KOPT-K1 (cell line): ENCODE data around the gene PLEKHH2.
"Not testable (repeated sequence)": the region's sequence is repeated elsewhere in the genome, so short reads cannot be mapped to it uniquely, and the experiment has no call there.

Source experiments
- H3K27ac ChIP-seq: fragments of 200-600 bp; sonication (generic); 2 replicates; pipeline ENCODE4 v1.5.1; 2016; ENCODE audit warnings: antibody characterized with exemption, mild to moderate bottlenecking, low read depth, low read length; ENCODE audit not compliant: poor library complexity, severe bottlenecking
- H3K36me3 ChIP-seq: fragments of 200-600 bp; sonication (generic); 2 replicates; pipeline ENCODE4 v1.5.1; 2017; ENCODE audit warnings: antibody characterized with exemption, mild to moderate bottlenecking, low read length, moderate library complexity; ENCODE audit not compliant: insufficient read depth
- H3K9me3 ChIP-seq: fragments of 200-600 bp; sonication (generic); 2 replicates; pipeline ENCODE4 v1.5.1; 2017; ENCODE audit warnings: antibody characterized with exemption, low read length, mild to moderate bottlenecking; ENCODE audit not compliant: insufficient read depth, poor library complexity, severe bottlenecking

Gene PLEKHH2

DNA sequence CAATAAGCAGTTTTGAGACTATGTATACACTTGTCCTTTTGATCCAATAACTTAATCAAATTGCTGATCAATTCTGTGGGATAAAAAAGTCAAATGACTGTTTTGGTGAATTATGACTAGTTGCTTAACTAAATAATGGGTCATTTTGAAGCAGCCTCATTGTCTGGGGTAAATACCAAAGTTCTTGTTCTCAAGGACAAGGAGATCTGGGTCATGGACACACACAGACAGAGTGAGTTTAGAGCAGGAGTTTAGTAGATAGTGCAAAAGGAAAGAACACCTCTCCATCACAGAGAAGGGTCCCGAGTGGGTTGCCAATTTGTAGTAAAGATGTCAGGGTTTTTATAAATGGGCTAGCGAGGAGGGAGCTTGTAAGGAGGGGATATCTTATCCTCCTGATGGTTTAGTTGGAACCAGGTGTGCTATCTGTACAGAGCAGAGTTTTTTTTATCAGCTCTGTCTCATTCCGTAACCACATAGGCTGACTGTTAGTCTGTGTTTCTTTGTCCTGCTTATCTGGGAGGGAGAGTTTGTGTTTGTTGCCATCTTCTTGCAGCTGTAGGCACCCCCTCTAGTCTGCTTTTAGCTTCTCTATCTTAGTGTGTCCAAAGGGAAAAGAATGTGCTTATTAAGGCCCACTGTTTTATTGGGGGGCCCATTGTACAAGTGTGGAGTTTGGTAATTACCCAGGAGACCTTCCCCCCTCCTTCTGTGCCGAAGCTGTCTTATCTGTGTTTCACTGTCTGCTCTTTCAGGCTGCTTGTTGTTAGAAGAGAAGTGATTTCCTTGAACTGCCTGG is 87.9 kb downstream of the PLEKHH2 start:
- Histone ChIP-seq H3K36me3 (no peaks in the 10 kb centered on the region), H3K27ac (no peak overlapping the region), H3K9me3 (no peaks in the 10 kb centered on the region)

GRCh38 chr2:43725711-43726246 is 88.7 kb downstream of the PLEKHH2 start:
- H3K27ac ChIP-seq, result no peak overlapping the region
- no peaks in the 10 kb centered on the region for H3K36me3 ChIP-seq
- no peaks in the 10 kb centered on the region for H3K9me3 ChIP-seq

- H3K9me3 ChIP-seq, H3K36me3 ChIP-seq, H3K27ac ChIP-seq: not testable (repeated sequence)
These were observed 90.0 kb downstream of the PLEKHH2 start for GRCh38 chr2:43726961-43727633.

- Histone ChIP-seq H3K36me3 (no peaks in the 10 kb centered on the region), H3K9me3 (no peaks in the 10 kb centered on the region), H3K27ac (no peak overlapping the region)
These were observed 90.6 kb downstream of the PLEKHH2 start for GRCh38 chr2:43727634-43728014.

- Histone ChIP-seq H3K27ac (no peak overlapping the region), H3K9me3 (no peaks in the 10 kb centered on the region), H3K36me3 (no peaks in the 10 kb centered on the region)
These were observed 92.6 kb downstream of the PLEKHH2 start for GRCh38 chr2:43729491-43730174.

- Histone ChIP-seq H3K27ac (no peak overlapping the region), H3K36me3 (no peaks in the 10 kb centered on the region), H3K9me3 (no peaks in the 10 kb centered on the region)
These were observed 94.2 kb downstream of the PLEKHH2 start for GRCh38 chr2:43731211-43731610.

- H3K9me3 ChIP-seq, result no peaks in the 10 kb centered on the region
- no peak overlapping the region for H3K27ac ChIP-seq
- no peaks in the 10 kb centered on the region for H3K36me3 ChIP-seq
These were observed 99.6 kb downstream of the PLEKHH2 start for GRCh38 chr2:43736637-43737036.

DNA sequence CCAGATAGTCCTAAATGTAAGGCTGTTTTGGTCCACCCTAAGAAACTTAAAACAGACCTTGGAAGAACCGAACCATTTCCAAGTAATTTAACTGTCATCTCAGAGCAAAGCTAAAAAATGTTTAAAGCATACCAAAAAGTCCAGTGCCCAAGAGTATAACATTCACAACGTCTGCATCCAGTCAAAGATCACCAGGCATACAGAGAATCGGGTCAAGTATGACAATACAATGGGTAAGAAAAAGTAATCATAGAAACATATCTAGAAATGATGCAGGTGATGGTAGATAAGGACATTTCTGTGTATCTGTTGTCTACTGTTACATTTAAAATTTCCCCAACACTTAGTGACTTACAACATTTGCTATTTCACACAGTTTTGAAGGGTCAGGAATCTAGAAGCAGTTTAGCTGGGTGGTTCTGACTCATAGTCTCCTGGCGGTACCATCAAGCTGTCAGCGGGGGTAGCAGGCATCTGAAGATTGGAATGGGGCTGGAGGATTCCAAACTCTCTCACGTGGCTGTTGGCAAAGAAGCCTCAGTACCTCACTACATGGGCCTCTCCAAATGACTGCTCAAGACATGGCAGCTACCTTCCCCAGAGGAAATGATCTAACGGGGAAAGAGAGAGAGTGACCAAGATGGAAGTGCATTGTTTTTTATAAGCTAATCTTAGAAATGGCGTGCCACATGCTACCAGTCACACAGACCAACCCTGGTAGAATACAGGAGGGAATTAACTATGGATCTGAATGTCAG is 100.2 kb downstream of the PLEKHH2 start:
- Histone ChIP-seq H3K36me3 (no peaks in the 10 kb centered on the region), H3K9me3 (no peaks in the 10 kb centered on the region), H3K27ac (no peak overlapping the region)

DNA sequence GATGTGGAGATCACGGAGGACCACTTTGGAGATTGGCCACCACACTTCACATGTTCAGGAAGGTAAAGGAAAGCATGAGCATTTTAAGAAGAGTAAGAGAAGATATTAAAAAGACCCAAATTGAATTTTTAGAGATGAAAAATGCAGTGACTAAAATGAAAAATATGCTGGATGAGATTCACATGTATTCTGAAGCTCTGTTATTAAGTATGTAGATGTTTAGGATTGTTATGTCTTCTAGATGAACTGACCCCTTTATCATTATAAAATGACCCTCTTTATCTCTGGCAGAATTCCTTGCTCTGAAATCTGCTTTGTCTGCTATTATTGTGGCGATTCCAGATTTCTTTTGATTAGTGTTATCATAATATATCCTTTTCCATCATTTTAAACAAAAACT is 100.8 kb downstream of the PLEKHH2 start:
- H3K27ac ChIP-seq, result no peak overlapping the region
- no peaks in the 10 kb centered on the region for H3K9me3 ChIP-seq

GRCh38 chr2:43738257-43738656 is 101.2 kb downstream of the PLEKHH2 start:
- Histone ChIP-seq H3K9me3 (no peaks in the 10 kb centered on the region), H3K36me3 (no peaks in the 10 kb centered on the region), H3K27ac (no peak overlapping the region)

More for the DNA sequence above, 100.8 kb downstream of the PLEKHH2 start:
- H3K36me3 ChIP-seq, result no peaks in the 10 kb centered on the region

GRCh38 chr2:43743706-43744105 is 106.6 kb downstream of the PLEKHH2 start:
- H3K27ac ChIP-seq, result no peak overlapping the region
- H3K36me3 ChIP-seq, result no peaks in the 10 kb centered on the region
- no peaks in the 10 kb centered on the region for H3K9me3 ChIP-seq

DNA sequence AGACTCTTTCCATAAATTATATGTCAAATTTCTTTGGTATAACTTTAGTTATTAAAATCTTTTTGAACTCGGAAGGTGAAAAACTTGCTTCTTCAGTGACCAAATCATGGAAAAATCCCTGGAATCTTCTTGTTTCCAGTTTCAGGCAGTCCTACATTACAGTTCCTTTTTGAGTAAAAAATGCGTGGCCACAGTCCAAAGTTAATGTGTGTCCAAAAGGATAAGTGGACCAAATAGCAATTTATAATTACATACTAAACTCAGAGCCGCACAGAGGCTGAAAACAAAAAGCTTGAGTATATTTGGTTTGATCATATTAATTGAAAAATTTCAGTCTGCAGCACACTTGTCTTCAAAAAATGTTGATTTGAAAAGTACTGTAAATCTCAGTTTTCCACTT is 108.4 kb downstream of the PLEKHH2 start:
- H3K27ac ChIP-seq, result no peak overlapping the region

DNA sequence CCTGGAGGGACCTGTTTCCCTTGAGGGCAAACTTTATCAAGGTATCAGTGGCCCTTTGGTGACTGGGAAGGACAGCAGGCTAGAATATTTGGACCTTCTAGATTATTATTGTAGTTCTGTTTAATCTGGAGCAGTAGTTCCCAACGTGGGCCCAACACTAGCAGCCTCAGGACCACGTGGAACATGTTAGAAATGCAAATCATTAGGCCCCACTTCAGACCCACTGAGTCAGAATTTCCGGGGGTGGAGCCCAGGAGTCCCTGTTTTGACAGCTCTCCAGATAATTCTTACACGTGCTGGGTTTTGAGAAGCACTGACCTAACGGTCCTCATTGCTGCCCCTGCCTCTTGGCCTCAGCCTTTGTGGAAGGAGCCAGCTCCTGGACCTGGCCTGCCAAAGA is 111.3 kb downstream of the PLEKHH2 start:
- no peaks in the 10 kb centered on the region for H3K36me3 ChIP-seq
- no peaks in the 10 kb centered on the region for H3K9me3 ChIP-seq
- no peak overlapping the region for H3K27ac ChIP-seq

More for the DNA sequence above, 108.4 kb downstream of the PLEKHH2 start:
- H3K36me3 ChIP-seq, result no peaks in the 10 kb centered on the region
- no peaks in the 10 kb centered on the region for H3K9me3 ChIP-seq

DNA sequence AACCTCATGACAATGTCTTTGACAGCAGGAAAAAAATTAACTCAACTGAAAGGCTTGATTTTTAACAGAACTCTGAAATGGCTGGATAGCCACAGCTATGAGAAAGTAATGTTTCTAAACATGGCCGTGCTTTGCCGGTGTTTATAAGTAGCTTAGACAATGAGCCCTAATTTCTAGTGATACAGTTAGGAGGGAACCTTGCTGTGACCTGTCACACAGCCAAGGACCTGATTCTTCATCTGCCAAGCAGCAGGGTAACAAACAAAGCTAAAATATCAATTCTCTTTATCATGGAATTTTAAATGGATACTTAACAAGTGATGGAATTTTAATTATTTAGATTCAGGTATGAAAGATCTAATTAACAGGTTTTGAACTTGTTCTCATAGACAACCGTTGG is 112.5 kb downstream of the PLEKHH2 start:
- Histone ChIP-seq H3K36me3 (no peaks in the 10 kb centered on the region), H3K27ac (no peak overlapping the region), H3K9me3 (no peaks in the 10 kb centered on the region)
